ENCODE measurements around the gene SPEN. TPM values are rescaled to one million over a fixed set of nuclear protein-coding genes. Genes with fewer than 3 reads are reported as not detected.

Gene SPEN
- total and polyA plus RNA-seq, 9 of the 15 experiments (the other 6 are each of a cell fraction or from before 2014, with no cell fraction given), result 5.7 to 87.5 (median 27.2) TPM

DNA sequence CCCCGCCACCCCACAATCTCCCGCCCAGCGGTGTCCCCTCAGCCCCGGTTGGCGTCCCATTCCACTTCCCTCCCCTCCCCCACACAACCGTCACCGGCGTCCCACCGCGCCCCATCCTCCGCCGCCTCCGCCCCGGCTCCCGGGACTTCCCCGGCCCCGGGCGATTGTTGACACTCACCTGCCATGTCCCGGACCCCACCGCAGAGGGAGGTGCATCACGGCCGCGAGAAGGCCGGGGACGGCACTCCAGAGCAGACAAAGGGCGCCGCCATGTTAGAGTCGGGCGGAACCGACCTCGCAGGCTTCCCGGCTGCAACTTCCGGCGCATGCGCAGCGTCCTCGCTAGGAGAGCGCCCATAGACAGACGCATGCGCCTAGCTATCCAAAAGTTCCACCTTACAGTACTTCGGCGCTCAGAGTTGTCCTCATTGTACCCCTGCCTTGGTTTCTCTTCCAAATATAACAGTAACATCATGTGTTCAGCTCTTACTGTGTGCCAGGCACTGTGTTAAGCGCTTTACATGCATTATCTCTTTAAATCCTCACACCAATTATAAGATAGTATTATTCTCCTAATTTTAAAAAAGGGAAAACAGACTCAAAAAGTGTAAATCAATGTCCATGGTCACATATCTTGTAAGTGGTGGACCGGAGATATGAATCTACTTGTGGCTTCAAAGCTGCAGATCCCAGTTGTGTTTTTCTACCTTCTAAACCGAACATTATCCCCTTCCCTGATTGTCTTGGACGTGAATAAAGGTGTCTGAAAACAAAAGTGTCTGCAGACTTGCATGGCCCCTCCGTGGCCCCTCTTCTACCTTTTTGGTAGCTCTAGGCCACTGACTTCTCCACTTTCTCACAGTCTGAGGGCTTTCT is 128.5 kb downstream of the SPEN start, which contains the start of gene ZBTB17 (continued):
- TF ChIP-seq, protein P1, sequence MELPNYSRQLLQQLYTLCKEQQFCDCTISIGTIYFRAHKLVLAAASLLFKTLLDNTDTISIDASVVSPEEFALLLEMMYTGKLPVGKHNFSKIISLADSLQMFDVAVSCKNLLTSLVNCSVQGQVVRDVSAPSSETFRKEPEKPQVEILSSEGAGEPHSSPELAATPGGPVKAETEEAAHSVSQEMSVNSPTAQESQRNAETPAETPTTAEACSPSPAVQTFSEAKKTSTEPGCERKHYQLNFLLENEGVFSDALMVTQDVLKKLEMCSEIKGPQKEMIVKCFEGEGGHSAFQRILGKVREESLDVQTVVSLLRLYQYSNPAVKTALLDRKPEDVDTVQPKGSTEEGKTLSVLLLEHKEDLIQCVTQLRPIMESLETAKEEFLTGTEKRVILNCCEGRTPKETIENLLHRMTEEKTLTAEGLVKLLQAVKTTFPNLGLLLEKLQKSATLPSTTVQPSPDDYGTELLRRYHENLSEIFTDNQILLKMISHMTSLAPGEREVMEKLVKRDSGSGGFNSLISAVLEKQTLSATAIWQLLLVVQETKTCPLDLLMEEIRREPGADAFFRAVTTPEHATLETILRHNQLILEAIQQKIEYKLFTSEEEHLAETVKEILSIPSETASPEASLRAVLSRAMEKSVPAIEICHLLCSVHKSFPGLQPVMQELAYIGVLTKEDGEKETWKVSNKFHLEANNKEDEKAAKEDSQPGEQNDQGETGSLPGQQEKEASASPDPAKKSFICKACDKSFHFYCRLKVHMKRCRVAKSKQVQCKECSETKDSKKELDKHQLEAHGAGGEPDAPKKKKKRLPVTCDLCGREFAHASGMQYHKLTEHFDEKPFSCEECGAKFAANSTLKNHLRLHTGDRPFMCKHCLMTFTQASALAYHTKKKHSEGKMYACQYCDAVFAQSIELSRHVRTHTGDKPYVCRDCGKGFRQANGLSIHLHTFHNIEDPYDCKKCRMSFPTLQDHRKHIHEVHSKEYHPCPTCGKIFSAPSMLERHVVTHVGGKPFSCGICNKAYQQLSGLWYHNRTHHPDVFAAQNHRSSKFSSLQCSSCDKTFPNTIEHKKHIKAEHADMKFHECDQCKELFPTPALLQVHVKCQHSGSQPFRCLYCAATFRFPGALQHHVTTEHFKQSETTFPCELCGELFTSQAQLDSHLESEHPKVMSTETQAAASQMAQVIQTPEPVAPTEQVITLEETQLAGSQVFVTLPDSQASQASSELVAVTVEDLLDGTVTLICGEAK (IDR thresholded peaks at IDR 0.05), result peak; percentile 92
- TF ChIP-seq, protein P1 (CRISPR knock-in tag; IDR thresholded peaks at IDR 0.05), result no peak
- TF ChIP-seq SRSF7 (optimal IDR thresholded peaks at IDR 0.05; ENCODE audit: low read depth, low read length) (no peak), NCOA4 (IDR thresholded peaks at IDR 0.05; ENCODE audit: partially characterized antibody) (no peak), ZNF639 (CRISPR knock-in tag; conservative IDR thresholded peaks at IDR 0.05 in 1 of 2, IDR thresholded peaks at IDR 0.05 in 1 of 2) (peak in 1 of 2 experiments; percentile 94; a peak in 2 of 4 replicates), DPF2 (IDR thresholded peaks at IDR 0.05) (no peak; the same call in none of the 2 replicates), BCOR (IDR thresholded peaks at IDR 0.05) (no peak), CUX1 (CRISPR knock-in tag; IDR thresholded peaks at IDR 0.05) (no peak), TCF3 (CRISPR knock-in tag; IDR thresholded peaks at IDR 0.05) (no peak), BRF1 (IDR thresholded peaks at IDR 0.05; ENCODE audit: borderline replicate concordance, extremely low read depth, insufficient read length) (no peak), ZNF41 (CRISPR knock-in tag; conservative IDR thresholded peaks at IDR 0.05) (no peak)

All from K562 (cell line).